Fibroblast of skin of back (primary cell): ENCODE data around the gene AATK.
"Not testable (repeated sequence)": the region's sequence is repeated elsewhere in the genome, so short reads cannot be mapped to it uniquely, and the experiment has no call there.

Source experiments
- DNase-seq: peaks from one replicate; pipeline ENCODE4 v3.0.0-alpha.2; 2013

AATK gene

DNA sequence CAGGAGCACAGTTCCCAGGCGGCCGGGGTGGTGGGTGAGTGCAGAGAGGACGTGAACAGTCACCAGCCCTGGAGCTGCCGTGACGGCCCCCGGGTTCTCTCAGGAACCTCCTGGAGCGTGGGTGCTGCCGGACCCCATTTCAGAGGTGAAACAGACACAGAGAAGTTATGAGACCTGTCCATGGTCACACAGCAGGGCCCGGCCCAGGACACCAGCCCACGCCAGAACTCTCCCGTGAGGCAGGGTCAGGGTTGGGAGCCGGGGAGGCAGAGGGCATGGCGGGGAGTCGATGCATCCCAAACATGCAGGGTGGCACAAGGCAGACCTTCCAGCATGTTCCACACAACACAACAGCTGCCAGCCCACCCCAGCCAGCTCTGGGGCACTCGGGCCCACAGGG, 4.5 kb downstream of the AATK start:
- DNase-seq = no peak

DNA sequence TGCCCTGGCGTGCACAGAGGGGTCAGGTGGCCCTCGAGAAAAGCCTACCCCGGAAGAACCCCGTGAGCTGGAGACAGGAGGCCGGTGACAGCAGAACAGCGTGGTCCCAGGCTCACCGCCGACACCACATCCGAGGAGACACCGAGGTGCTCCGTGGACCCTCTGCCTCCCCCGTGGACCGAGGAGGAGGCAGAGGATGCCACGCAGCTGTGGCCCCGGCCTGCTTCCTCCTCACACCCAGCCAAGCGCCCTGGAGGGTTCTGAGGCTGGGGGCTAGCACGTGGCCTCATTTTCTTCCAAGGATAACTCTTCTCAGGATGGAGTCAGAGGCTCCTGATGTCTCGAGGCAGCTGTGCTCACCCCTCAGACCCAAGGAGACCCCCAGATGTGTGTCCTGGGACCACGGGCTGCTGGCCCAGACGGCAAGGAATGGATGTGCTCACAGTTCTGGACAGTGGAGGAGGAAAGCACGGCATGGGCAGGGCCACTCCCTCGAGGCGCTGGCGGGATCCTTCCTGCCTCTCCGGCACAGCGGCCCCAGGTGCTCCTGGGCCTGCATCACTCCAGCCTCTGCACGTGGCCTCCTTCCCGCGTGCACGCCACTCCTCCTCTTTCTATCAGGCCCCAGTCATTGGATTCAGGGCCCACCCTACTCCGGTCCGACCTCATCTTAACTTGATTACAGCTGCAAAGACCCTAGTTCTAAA, 5.1 kb downstream of the AATK start:
- DNase-seq = no peak

DNA sequence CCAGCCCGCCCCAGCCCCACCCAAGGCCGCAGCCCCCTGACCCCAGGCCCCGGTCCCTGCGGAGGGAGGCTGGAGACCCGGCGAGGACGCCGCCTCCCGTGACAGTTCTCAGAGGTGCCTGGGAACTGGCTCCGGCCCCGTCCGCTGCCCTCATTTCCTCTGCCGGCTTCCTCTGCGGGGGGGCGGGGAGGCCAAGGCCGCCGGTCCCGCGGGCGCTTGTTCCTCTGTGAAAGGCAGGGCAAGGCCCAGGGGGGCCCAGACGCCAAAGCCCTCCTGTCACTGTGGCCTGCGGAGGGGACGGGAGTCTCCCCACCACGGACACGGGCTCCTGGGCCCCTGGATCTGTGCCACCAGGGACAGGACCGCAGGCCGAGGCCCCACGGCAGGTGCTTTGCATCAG, 5.7 kb downstream of the AATK start:
- no peak for DNase-seq

DNA sequence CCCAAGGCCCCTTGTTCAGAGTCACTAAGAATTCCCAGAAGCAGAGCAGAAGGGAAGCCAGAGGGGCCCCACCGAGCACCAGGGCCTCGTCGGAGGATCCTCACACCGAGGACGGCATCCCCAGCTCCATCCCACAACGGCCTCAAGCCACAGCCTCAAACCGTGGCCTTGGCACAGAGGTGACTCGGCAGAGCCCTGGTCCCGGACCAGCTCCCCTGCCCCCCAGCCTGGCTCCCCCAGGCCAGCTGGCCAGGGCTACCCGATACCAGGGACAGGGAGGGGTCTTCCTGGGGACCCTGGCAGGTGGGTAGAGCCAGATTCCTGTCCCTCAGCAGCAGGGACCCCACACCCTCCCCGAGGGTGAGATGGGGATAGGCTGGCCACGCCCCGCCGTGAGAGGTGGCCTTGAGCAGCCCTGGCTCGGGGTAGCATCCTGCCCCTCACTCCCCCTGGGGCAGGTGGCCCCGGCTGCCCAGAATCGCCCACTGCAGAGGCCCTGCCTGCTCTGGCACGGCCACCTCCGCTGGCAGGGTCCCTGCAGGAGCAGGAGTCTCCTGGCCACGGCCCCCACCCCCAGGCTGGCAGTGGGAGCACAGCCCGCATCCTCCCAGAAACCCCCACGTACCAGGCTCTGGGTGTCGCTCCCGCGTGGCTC, 6.3 kb downstream of the AATK start:
- no peak for DNase-seq

DNA sequence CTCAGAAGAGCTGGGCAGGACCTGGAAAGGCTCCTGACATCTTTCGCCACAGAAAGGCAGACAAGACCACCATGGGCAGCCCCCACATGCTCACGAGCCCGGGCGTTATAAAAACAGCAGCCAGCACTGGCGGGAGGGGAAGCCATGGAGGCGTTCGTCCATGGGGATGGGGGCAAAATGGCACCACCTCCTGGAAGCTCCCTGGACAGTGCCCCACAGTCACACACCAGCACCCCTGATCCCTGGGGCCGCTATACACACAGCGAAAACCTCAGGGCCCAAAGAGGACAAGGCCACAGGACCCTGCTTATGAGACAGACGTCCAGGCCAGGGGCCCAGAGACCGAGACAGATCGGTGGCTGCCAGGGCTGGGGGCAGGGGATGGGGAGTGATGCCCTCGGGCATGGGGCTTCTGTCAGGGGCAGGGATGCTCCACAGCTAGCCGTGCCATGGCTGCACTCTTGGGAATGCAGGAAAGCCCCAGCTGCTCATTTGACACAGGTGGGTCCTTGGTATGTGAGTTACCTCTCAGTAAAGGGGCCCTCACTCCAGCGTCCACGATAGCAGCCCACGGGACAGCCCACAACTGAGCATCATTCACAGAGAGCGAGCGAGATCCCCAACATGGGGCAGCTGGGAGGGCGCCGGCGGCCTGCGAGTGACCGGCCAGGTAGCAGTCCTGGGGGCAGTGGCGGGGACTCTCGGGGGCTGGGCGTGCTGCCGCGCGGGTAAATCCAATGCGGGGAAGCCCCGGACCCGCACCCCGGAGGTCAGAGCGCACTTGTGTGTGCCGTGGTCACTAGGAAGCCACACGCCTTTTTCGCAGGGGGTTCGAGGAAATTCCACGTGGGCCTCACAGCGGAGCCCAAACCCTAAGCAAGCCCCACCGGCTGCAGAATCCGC, 7.1 kb downstream of the AATK start:
- DNase-seq = no peak

DNA sequence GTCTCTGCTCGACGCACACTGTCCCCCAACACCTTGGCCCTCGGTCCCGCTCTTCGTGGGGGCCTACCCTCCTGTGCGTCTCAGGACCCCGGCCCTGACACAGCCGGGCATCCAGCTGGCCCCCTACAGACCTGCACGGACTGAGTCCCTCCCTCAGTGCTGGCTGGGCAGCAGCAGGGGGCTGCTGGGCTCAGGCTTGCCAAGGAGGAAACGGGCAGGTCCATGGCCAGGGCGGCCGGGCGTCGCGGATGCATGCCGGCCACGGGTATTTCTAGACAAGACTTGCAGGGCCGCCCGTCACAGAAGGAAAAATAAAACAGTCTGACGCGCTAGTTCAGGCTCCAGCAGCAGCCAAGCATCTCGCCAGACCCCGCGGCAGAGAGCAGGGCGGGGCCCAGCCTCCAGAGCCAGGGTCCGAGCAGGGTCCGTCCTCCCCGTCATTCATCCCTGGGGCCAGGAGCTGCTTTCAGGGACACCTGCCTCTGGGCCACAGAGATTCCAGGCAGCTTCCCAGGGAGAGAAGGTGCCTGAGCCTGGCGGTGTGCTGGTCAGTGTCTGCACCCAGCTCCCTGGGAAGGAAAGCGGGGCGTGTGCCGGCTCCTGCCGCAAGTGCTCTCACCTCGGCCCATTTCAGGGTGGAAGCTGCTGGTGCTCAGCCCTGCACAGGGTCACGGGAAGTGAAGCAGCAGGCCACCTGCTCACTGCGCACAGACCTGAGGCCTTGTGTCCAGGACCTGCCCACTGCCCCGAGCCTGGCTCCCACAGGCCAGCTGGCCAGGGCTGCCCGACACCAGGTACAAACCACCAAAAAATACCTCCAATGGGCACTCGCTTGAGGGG, 8.0 kb downstream of the AATK start:
- no peak for DNase-seq

DNA sequence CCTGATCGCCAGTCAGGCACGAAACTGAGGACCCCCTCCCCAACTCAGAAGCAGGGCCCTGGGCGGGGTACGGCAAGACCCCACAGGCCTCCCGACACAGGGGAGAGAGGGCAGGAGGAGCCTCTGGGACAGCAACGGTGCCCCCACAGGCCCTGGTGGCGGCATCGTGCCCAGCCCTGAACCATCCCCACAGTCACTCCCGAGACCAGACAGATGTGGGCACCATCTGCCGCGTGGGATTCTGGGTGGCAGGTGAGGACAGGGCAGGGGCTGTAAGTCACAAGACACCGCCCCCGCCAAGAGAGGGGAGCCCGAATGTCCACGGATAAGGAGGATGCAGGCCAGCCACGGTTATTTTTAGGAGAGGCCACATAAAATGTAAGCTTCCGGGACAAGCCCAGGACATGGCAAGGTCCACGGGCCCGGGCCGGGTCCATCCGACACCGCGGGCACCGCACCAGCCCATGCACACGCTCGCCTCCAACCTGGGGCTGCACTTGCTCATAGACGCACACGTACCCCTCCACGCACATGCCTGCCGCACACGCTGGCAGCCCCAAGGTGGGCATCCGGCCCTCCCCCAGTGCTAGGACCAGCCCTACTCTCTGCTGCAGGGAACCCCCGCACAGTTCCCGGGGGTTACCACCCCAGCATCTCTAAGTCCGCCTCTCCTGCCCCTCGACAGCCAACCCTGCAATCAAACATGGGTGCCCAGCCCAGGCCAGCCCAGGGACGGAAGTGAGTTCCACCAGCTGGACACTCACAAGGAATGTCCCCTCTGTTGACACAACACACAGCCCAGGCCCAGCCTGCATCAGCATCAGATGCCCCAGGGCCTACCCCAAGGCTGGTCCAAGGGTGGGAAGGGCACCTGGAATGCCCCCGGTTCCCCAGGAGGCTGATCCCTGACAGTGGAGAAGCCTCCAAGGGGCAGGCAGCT, 8.9 kb downstream of the AATK start:
- DNase-seq = no peak

DNA sequence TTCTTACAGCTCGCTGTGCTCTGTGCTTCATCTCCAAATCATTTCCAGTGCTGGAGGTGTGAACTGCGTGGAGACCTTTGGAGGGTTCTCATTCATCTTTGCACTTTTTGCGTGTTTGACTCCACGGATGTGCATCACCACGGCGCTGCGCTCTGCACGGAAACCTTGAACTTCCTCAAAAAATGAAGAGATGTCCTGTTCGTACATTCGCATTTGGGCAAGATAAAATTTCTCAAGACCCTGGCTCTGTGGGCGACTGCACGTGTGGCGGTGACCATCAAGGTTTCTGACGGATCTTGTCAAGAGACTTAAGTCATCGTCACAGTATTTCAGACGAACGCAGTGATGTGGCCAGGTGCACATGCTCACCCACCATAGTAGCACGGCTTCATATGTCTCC, 11.1 kb downstream of the AATK start:
- DNase-seq = no peak

DNA sequence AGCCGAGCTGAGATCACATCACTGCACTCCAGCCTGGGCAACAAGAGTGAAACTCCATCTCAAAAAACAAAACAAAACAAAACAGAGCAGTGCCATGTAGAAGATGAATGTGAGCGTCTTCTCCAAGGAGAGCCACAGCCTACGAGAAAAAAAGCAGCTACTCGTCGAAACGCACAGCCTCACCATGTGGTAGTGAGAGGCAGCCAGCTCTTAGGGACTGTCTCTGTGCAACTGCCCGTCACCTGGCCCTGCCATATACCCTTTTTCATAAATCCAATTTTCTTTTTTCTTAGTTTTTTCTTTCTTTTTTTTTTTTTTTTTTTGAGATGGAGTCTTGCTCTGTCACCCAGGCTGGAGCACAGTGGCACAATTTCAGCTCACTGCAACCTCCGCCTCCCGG, 12.0 kb downstream of the AATK start:
- DNase-seq = not testable (repeated sequence)

DNA sequence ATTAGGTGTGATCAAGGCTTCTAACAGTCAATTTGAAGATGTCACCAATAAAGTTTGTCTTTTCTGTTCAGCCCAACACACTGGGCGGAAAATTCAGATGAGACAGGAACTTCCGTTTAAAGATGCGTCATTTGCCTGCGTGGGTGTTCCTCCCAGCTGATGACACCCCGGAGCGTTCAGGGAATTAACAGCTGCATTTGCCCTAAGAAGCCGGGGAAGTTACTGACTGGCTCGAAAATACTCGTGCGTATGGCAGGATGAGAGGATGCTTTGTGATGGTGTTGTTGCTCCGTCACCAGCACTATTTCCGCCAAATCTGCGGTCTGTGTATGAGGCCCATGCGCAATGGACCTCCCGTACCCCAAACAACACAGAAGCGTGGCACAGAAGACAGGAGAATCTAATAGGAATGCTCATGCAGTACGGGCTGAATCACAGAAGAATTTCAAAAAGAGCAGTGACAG, 12.6 kb downstream of the AATK start:
- peak; percentile 31 for DNase-seq

DNA sequence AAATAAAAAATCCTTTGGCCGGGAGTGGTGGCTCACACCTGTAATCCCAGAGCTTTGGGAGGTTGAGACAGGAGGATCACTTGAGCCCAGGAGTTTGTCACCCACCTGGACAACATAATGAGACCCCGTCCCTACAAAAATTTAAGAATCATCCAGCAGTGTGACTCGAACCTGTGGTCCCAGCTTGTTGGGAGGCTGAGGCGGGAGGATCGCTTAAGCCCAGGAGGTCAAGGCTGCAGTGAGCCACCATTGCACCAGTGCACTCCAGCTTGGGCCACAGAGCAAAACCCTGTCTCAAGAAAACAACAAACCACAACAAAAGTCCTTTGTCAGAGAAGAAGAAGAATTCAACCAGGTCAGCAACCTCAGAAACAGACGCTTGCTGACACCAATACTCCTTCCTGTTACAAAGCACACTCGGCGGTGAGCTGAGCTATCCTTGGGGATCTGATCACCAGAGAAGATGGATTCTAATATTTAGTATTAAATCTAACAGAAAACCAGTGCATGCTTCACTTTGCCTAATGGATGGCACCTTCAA, 13.7 kb downstream of the AATK start:
- DNase-seq = no peak

DNA sequence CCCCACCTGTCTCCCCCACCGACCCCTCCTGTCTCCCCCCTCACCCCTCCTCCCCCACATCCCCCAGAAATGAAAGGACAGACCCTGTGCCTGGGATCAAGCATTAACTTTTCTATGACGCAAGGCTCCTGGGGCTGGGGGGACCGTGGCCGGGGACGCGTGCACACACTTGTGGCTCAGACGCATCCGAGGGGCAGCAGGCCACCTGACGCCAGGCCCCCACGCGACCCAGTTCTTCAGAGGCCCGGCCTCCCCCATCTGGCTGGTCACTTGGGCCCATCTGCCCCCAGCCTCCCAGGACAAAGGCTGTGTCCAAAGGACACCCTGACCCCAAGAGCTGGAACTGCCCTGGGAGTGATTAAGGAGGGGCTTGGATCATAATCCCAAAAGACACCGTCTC, 14.7 kb downstream of the AATK start:
- DNase-seq = no peak

DNA sequence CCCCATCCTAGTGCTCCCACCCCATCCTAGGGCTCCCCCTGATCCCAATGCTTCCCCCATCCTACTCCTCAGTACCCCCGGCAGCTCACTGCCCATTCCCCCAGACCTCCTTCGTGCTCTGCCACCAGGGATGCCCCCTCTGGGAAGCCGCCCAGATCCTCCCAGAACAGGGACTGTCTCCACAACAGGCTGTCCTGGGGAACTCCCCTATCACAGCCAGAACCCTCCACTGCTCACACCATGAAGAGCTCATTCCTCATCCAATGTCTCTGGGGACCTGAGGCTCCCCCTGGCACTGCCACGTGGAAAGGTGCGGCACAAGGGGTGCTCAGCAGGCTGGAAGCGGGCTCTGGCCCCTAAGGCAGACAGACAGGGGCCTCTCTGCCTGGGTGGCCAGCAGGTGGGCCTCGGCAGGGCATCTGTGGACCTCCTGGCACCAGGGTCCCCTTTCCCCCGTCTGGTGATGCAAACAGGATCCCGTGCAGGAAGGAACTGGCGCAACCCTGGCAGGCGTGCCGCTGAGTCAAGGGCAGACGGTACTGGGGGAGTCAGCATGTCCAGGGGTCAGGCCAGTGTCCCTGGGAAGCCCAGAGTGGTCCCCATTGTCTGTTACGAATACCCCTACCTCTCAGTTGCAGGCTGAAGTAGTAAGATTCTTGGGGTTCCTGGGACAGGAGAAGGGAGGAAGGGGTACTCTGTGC, 15.5 kb downstream of the AATK start:
- no peak for DNase-seq

DNA sequence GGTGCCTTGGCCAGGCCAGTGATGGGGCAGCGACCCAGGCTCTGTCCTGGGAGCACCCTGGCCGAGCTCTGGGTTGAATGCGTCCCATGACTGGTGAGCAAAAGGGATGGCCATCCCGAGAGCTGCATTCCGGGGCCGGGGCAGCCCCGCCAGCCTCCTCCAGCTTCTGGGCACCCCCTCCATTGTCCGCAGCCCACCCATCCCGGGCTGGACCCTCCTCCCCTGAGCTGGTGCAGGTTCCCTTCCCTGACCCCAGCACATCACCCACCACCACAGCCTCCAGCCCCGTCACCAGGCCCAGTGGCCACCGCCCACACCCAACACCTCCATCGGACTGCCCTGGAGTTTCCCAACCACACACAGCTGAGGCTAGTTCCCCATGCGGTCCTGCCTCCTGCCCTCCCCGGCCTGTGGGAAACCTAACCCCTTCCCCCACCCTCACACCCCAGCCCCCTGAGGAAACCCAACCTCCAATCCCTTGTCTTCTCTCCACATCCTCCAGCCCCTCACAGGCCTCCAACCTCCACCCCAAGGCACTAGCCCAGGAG, 17.0 kb downstream of the AATK start:
- DNase-seq = no peak

DNA sequence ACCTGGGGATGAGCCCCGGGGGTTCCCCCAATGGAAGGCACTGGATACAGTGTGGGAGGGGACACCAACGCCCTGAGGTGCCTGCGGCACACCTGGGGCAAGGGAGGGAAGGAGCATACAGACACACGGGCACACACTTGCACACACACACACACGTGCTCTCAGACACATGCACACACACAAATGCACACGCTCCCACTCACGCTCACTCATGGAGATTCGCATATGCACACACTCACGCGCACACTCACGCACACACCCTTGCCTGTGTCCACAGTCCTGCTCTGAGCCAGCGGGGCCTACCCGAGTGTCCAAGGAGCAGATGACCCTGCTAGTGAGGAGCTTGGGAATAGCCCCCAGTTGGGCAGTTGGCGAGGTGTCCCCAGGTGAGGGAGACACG, 17.4 kb downstream of the AATK start:
- no peak for DNase-seq

DNA sequence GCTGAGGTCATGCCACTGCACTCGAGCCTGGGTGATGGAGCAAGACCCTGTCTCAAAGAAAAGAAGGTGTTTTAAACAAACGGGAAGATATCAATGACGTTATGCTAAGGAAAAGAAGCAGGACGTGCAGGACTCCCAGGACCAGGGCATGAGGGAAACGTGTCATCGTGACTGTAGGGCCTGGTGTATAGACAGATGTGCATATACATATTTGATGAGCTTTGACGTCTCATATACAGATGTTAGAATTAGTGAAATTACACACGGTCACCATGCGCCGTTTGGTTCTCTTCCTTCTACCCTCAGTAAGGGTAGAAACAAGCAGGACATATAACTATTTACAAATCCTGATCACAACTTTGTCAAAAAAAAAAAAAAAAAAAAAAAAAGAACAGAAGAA, 18.3 kb downstream of the AATK start:
- DNase-seq = no peak

DNA sequence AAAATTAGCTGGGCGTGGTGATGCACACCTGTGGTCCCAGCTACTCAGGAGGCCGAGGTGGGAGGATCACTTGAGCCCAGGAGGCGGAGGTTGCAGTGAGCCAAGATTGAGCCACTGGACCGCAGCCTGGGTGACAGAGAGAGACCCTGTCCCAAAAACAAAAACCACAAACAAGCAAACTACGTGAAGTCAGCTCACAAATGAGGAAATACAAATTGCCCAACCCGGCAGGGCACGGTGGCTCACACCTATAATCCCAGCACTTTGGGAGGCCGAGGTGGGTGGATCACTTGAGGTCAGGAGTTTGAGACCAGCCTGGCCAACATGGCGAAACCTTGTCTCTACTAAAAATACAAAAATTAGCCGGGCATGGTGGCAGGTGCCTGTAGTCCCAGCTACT, 19.8 kb downstream of the AATK start:
- DNase-seq = not testable (repeated sequence)

DNA sequence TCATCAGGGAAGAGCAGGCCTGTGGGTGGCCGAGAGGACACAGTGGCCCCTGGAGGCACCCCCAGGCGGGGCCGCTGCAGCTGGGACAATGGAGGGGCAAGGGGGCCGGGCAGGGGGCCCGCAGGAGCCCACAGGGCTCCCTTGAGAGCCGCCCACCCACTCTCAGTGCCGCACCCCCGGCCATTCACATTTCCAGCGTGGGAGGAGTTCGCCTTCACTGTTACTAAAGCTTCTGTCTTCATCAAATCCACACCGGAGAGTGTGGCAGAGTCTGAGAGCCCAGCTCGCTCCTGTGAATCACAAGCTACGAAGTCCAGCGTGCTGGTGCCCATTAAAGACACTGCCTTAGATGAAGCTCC, 21.6 kb downstream of the AATK start:
- DNase-seq = no peak

DNA sequence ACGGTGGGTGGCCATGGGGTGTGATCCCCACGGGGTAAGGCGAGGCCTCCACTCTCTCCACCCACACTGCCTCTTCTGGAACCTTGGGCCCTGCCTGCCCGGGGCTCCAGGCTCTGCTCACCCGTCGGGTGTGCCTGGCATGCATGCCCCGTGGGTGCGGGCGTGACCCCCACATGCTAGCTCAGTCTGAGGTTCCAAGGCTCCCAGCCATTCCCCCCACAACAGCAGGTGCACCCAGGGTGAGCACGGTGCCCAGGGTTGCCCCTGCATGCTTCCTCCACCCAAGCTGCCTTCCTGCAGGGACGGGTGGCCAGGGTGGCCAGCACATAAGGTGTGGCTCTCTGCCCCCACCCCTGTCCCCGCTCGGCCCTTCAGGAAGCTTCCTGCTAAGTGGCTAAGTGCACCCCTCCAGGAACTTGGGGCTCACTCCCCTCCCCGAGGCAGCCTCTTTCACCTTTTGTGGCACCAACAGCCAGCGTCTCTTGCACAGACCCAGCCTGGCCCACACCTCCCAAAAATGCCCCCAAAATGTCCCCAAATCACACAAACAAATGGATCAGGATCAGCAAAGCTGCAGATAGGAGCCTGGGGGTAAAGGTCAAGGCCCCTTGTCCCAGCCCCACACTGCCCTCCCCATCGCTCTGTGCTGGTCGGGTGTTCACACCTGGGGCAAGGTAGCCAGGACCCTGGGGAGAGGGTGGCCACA, 22.2 kb downstream of the AATK start:
- no peak for DNase-seq

DNA sequence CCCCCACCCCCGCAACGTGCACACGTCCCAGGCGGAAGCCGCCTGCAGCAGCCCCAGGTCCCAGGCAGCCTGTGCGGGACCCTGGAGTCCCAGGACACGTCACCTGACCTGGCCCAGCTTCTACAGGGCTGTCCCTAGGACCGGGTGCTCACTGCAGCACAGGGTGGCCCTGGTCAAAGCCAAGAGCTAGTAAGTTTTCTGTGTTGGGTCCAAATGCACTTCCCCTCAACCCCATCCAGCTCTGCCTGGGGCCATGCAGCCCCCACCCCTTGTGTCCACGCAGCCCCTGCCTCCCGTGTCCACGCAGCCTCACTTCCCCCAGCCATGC, 22.9 kb downstream of the AATK start:
- no peak for DNase-seq
